A673 (cell line): ENCODE data around the gene SRMS. TPM values are rescaled to one million over a fixed set of nuclear protein-coding genes. Genes with fewer than 3 reads are reported as not detected.

Source experiments
- BruUV-seq: library from RNA; stranded (reverse); fragments of 400-500 nt; replicated peaks from 2 replicates; lab custom pipeline; 2021; lab: Mats Ljungman, UMichigan
- CTCF ChIA-PET: fragments of 300-600 bp; sonication (Branson Sonifier 250); formaldehyde crosslinking; loops from one replicate; lab custom pipeline; 2022; ENCODE audit warnings: antibody characterized with exemption; lab: Charles Lee
- POLR2A ChIA-PET: fragments of 300-600 bp; sonication (Branson Sonifier 250); formaldehyde crosslinking; loops from one replicate; lab custom pipeline; 2022; ENCODE audit warnings: antibody characterized with exemption; ENCODE audit not compliant: low non-redundant PET; lab: Charles Lee
- DNase-seq: peaks from one replicate; pipeline ENCODE4 v3.0.0-alpha.2; 2015; ENCODE audit warnings: low spot score
- H3K27ac ChIP-seq: fragments of 200-600 bp; sonication (generic); 2 replicates; pipeline ENCODE4 v1.5.1; 2016; ENCODE audit warnings: mixed run types, low read depth, mild to moderate bottlenecking, mixed read lengths, antibody characterized with exemption, low read length; ENCODE audit not compliant: poor library complexity, severe bottlenecking
- H3K27me3 ChIP-seq: fragments of 200-600 bp; sonication (generic); replicated peaks from 2 replicates; pipeline ENCODE4 v1.6.1; 2017; ENCODE audit warnings: mixed run types, low read depth, mild to moderate bottlenecking, mixed read lengths, antibody characterized with exemption, low read length; ENCODE audit not compliant: insufficient read depth, poor library complexity
- H3K36me3 ChIP-seq: fragments of 200-600 bp; sonication (generic); 2 replicates; pipeline ENCODE4 v1.6.1; 2016; ENCODE audit warnings: mixed run types, mild to moderate bottlenecking, mixed read lengths, antibody characterized with exemption, low read length; ENCODE audit not compliant: insufficient read depth, poor library complexity, severe bottlenecking
- H3K4me1 ChIP-seq: fragments of 200-600 bp; sonication (generic); 2 replicates; pipeline ENCODE4 v1.6.1; 2017; ENCODE audit warnings: mixed run types, mild to moderate bottlenecking, mixed read lengths, antibody characterized with exemption, low read length; ENCODE audit not compliant: insufficient read depth, poor library complexity, severe bottlenecking
- H3K4me3 ChIP-seq: fragments of 200-600 bp; sonication (generic); 2 replicates; pipeline ENCODE4 v1.5.1; 2016; ENCODE audit warnings: low read depth, mixed run types, mild to moderate bottlenecking, mixed read lengths, low read length; ENCODE audit not compliant: poor library complexity, severe bottlenecking
- H3K9me3 ChIP-seq: fragments of 200-600 bp; sonication (generic); 2 replicates; pipeline ENCODE4 v1.6.1; 2016; ENCODE audit warnings: mixed run types, low read depth, mild to moderate bottlenecking, mixed read lengths, antibody characterized with exemption, low read length; ENCODE audit not compliant: poor library complexity, severe bottlenecking
- EZH2 ChIP-seq: fragments of 200-600 bp; sonication (generic); IDR thresholded peaks from 2 replicates; pipeline ENCODE4 v1.6.1; 2017; ENCODE audit warnings: borderline replicate concordance, low read depth, mild to moderate bottlenecking, mixed read lengths, antibody characterized with exemption, low read length; ENCODE audit not compliant: poor library complexity, severe bottlenecking
- intact Hi-C: fragments of 100-400 bp; cut with micrococcal nuclease; formaldehyde crosslinking; loops from one replicate; pipeline ENCODE4 v1.10.0; 2022; ENCODE audit not compliant: unreplicated experiment
- total RNA-seq: library from RNA; stranded (reverse); gene quantifications from 2 replicates; pipeline ENCODE4 v1.2.3, GENCODE V29; 2021
- TF ChIP-seq, protein P1 (sequence below): fragments of 300-800, 200-600 bp; sonication (generic); conservative IDR thresholded peaks from 2 replicates; pipeline ENCODE4 v1.5.1; 2017; ENCODE audit warnings: low read depth, mild to moderate bottlenecking, antibody characterized with exemption, low read length, moderate library complexity, mixed read lengths

The SRMS gene
- total RNA-seq, 1 experiment from 2014 or later, result not detected

DNA sequence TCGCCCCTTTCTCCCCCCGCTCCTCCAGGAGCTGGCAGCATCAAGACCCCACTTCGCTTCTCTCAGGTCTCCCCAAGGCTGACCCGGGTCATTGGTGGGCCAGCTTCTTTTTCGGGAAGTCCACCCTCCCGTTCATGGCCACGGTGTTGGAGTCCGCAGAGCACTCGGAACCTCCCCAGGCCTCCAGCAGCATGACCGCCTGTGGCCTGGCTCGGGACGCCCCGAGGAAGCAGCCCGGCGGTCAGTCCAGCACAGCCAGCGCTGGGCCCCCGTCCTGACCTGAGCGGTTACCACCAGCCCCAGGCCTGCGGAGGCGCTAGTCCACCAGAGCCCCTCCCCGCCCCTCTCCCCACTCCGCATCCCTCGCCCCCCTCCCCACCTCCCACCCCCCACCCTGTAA, 25.9 kb downstream of the SRMS start:
- Histone ChIP-seq H3K27me3 (no peaks in the 10 kb centered on the region), H3K27ac (peak overlapping the region; percentile 77), H3K4me1 (peaks cover 6% of the 10 kb centered on the region), H3K4me3 (peak overlapping the region; percentile 67), H3K9me3 (peaks cover 8% of the 10 kb centered on the region), H3K36me3 (peaks cover 23% of the 10 kb centered on the region)
- POLR2A ChIA-PET, result no interaction called here
- CTCF ChIA-PET, result interaction anchor here (0.6 kb wide), 1 partner anchor 101 kb away, joined by 4 read pairs; no protein-coding TSS in a partner anchor
- DNase-seq, result no peak
- BruUV-seq, result no TSS peak
- TF ChIP-seq, protein P1, sequence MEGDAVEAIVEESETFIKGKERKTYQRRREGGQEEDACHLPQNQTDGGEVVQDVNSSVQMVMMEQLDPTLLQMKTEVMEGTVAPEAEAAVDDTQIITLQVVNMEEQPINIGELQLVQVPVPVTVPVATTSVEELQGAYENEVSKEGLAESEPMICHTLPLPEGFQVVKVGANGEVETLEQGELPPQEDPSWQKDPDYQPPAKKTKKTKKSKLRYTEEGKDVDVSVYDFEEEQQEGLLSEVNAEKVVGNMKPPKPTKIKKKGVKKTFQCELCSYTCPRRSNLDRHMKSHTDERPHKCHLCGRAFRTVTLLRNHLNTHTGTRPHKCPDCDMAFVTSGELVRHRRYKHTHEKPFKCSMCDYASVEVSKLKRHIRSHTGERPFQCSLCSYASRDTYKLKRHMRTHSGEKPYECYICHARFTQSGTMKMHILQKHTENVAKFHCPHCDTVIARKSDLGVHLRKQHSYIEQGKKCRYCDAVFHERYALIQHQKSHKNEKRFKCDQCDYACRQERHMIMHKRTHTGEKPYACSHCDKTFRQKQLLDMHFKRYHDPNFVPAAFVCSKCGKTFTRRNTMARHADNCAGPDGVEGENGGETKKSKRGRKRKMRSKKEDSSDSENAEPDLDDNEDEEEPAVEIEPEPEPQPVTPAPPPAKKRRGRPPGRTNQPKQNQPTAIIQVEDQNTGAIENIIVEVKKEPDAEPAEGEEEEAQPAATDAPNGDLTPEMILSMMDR, result no peak
- no peak for TF ChIP-seq EZH2
- intact Hi-C loops, result no loop called here

- BruUV-seq, result TSS peak; percentile 78
Observed at GRCh38 chr20:63520934-63521601, 26.5 kb downstream of the SRMS start.

DNA sequence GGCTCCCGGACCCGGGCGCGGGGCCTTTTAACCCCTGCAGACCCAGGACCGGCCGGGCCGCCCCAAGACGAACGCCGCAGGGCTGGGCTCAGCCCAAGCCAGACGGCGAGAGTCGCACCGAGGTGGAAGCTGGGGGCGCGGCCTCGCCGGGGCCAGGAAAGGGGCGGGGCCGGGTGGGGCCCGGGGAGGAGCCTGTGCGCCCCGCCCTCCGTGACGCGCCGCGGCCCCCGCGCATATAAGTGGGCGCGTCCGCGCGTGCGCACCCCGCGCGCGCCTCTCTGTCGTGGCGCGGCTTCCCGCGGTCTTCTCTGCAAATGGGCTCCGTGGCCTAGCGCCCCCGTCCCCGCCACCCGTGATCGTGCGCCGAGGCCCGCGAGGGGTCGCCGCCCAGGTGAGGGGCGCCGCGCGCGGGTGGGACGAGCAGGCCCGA, 27.0 kb downstream of the SRMS start, which contains the start of gene PPDPF:
PPDPF (plus strand) TSS at position 262 of the 430 bp plus-strand sequence. CDS start 544 bp downstream, outside the sequence.
- ChIA-PET CTCF (interaction anchor here (0.6 kb wide), 2 partner anchors 12 to 464 kb away, joined by 4 to 6 read pairs; no protein-coding TSS in a partner anchor), POLR2A (interaction anchor here (0.6 to 1.0 kb wide), 3 partner anchors 8 to 906 kb away, joined by 3 to 5 read pairs (median 4); partner anchors contain the start of gene STMN3)
- Histone ChIP-seq H3K9me3 (peaks cover 8% of the 10 kb centered on the region), H3K36me3 (peaks cover 23% of the 10 kb centered on the region), H3K27ac (peak within 1 kb of the TSS; percentile 77), H3K4me3 (peak within 1 kb of the TSS; percentile 67), H3K27me3 (no peaks in the 10 kb centered on the region), H3K4me1 (peaks cover 6% of the 10 kb centered on the region)
- BruUV-seq, result no TSS peak
- intact Hi-C loops, result no loop called here
- DNase-seq, result peak; percentile 84
- no peak for TF ChIP-seq EZH2
- TF ChIP-seq, protein P1, result no peak

More at GRCh38 chr20:63520934-63521601, 26.5 kb downstream of the SRMS start:
- peak; percentile 77 for DNase-seq
- Histone ChIP-seq H3K27me3 (no peaks in the 10 kb centered on the region), H3K4me3 (peak overlapping the region; percentile 67), H3K36me3 (peaks cover 23% of the 10 kb centered on the region), H3K9me3 (peaks cover 8% of the 10 kb centered on the region), H3K4me1 (peaks cover 6% of the 10 kb centered on the region), H3K27ac (peak overlapping the region; percentile 77)
- intact Hi-C loops, result no loop called here
- TF ChIP-seq, protein P1, result no peak
- TF ChIP-seq EZH2, result no peak
- ChIA-PET CTCF (interaction anchor here (0.6 kb wide), 1 partner anchor 101 kb away, joined by 4 read pairs; no protein-coding TSS in a partner anchor), POLR2A (interaction anchor here (0.6 to 1.0 kb wide), 2 partner anchors 8 to 907 kb away, joined by 3 to 4 read pairs; no protein-coding TSS in a partner anchor)
